Chondrocyte (in vitro differentiated cells): ENCODE data around the gene ALDH8A1. TPM values are rescaled to one million over a fixed set of nuclear protein-coding genes. Genes with fewer than 3 reads are reported as not detected.

Experiments
- DNase-seq: peaks from one replicate; pipeline ENCODE4 v3.0.0; 2021; ENCODE audit warnings: mixed read lengths, low spot score
- H3K27ac Mint-ChIP-seq: one replicate; pipeline ENCODE4 v1.8.0; 2021; ENCODE audit warnings: mild to moderate bottlenecking, moderate library complexity, mixed read lengths; ENCODE audit not compliant: unreplicated experiment
- H3K27me3 Mint-ChIP-seq: 2 replicates; pipeline ENCODE4 v1.8.0; 2021; ENCODE audit warnings: low read depth, mixed read lengths
- H3K36me3 Mint-ChIP-seq: 2 replicates; pipeline ENCODE4 v1.8.0; 2021; ENCODE audit warnings: low read depth, mixed read lengths
- H3K4me1 Mint-ChIP-seq: 2 replicates; pipeline ENCODE4 v1.8.0; 2021; ENCODE audit warnings: low read depth, mild to moderate bottlenecking, mixed read lengths
- H3K4me3 Mint-ChIP-seq: one replicate; pipeline ENCODE4 v1.8.0; 2021; ENCODE audit warnings: mild to moderate bottlenecking, moderate library complexity, mixed read lengths; ENCODE audit not compliant: unreplicated experiment
- H3K9me3 Mint-ChIP-seq: 2 replicates; pipeline ENCODE4 v1.8.0; 2021; ENCODE audit warnings: low read depth, mixed read lengths
- total RNA-seq: library from RNA; stranded (reverse); gene quantifications from 3 replicates; pipeline ENCODE4 v1.2.1, GENCODE V29; 2021
- TF ChIP-seq, protein P1 (sequence below): fragments of 200-600 bp; sonication (generic); IDR thresholded peaks from 2 replicates; pipeline ENCODE4 v1.5.0; 2021; ENCODE audit warnings: antibody characterized with exemption, mild to moderate bottlenecking, moderate library complexity

Gene ALDH8A1
- total RNA-seq, 1 donor from 2014 or later: 0.40 TPM

DNA sequence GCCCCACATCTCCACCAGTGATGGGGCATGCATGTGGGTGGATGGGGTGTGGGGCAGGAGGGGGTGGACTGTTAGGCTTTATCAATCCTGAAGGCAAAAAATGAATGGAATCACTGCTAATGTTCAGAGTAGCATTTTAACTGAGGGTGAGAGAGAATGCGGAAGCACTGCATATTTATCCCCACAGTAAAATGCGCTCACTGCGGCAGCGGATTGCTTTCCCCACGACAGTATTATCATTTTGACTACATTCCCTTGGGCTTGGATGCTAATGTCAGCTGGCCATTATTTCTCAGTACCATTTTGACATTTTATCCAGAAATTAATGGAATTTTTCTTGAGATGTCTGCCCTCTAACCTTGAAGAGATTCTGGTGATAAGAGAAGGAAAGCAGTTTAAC is 13.4 kb downstream of the ALDH8A1 start:
- Mint-ChIP-seq H3K27ac (peak overlapping the region; percentile 98), H3K4me3 (peak overlapping the region; percentile 18), H3K27me3 (no peaks in the 10 kb centered on the region), H3K9me3 (no peaks in the 10 kb centered on the region), H3K36me3 (no peaks in the 10 kb centered on the region), H3K4me1 (peaks cover 22% of the 10 kb centered on the region)
- no peak for DNase-seq
- TF ChIP-seq, protein P1, sequence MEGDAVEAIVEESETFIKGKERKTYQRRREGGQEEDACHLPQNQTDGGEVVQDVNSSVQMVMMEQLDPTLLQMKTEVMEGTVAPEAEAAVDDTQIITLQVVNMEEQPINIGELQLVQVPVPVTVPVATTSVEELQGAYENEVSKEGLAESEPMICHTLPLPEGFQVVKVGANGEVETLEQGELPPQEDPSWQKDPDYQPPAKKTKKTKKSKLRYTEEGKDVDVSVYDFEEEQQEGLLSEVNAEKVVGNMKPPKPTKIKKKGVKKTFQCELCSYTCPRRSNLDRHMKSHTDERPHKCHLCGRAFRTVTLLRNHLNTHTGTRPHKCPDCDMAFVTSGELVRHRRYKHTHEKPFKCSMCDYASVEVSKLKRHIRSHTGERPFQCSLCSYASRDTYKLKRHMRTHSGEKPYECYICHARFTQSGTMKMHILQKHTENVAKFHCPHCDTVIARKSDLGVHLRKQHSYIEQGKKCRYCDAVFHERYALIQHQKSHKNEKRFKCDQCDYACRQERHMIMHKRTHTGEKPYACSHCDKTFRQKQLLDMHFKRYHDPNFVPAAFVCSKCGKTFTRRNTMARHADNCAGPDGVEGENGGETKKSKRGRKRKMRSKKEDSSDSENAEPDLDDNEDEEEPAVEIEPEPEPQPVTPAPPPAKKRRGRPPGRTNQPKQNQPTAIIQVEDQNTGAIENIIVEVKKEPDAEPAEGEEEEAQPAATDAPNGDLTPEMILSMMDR: no peak

GRCh38 chr6:134934793-134935485 is 15.0 kb downstream of the ALDH8A1 start:
- Mint-ChIP-seq H3K27me3 (no peaks in the 10 kb centered on the region), H3K4me3 (no peak overlapping the region), H3K4me1 (peaks cover 22% of the 10 kb centered on the region), H3K27ac (no peak overlapping the region), H3K36me3 (no peaks in the 10 kb centered on the region), H3K9me3 (no peaks in the 10 kb centered on the region)
- TF ChIP-seq, protein P1: no peak
- DNase-seq: no peak

GRCh38 chr6:134932535-134933470 is 17.1 kb downstream of the ALDH8A1 start:
- Mint-ChIP-seq H3K36me3 (peaks cover 2% of the 10 kb centered on the region), H3K4me3 (no peak overlapping the region), H3K27ac (no peak overlapping the region), H3K27me3 (no peaks in the 10 kb centered on the region), H3K9me3 (peaks cover 3% of the 10 kb centered on the region), H3K4me1 (peaks cover 17% of the 10 kb centered on the region)
- DNase-seq: no peak
- TF ChIP-seq, protein P1: no peak

DNA sequence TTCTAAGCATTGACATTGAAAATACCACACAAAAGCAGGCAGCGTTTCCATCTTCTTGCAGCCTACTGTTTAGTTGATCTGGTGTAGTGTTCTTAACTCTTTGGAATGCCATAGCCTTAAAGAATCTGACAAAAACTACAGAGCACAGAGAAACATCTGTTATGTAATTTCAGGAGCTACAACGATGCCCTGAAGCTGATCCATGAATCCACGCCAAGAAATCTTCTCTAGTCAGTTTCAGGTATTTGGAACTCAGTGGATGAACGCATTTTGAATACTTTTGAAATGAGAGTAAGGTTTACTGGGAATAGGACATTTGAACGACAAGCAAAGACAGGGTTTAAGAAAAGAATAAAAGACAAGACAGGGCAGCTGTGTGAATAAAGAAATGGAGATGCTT is 17.8 kb downstream of the ALDH8A1 start:
- TF ChIP-seq, protein P1: no peak
- no peak overlapping the region for H3K4me3 Mint-ChIP-seq
- peaks cover 3% of the 10 kb centered on the region for H3K9me3 Mint-ChIP-seq
- no peaks in the 10 kb centered on the region for H3K27me3 Mint-ChIP-seq
- no peak for DNase-seq
- H3K27ac Mint-ChIP-seq: no peak overlapping the region
- peaks cover 10% of the 10 kb centered on the region for H3K4me1 Mint-ChIP-seq
- H3K36me3 Mint-ChIP-seq: peaks cover 2% of the 10 kb centered on the region

- Mint-ChIP-seq H3K4me3 (no peak overlapping the region), H3K36me3 (peaks cover 2% of the 10 kb centered on the region), H3K27me3 (no peaks in the 10 kb centered on the region), H3K27ac (no peak overlapping the region), H3K4me1 (no peaks in the 10 kb centered on the region), H3K9me3 (peaks cover 3% of the 10 kb centered on the region)
- TF ChIP-seq, protein P1: no peak
- DNase-seq: no peak
Measured at GRCh38 chr6:134930463-134930862, 19.4 kb downstream of the ALDH8A1 start.
